ENCODE results near the gene ZNF22.

The ZNF22 gene

DNA sequence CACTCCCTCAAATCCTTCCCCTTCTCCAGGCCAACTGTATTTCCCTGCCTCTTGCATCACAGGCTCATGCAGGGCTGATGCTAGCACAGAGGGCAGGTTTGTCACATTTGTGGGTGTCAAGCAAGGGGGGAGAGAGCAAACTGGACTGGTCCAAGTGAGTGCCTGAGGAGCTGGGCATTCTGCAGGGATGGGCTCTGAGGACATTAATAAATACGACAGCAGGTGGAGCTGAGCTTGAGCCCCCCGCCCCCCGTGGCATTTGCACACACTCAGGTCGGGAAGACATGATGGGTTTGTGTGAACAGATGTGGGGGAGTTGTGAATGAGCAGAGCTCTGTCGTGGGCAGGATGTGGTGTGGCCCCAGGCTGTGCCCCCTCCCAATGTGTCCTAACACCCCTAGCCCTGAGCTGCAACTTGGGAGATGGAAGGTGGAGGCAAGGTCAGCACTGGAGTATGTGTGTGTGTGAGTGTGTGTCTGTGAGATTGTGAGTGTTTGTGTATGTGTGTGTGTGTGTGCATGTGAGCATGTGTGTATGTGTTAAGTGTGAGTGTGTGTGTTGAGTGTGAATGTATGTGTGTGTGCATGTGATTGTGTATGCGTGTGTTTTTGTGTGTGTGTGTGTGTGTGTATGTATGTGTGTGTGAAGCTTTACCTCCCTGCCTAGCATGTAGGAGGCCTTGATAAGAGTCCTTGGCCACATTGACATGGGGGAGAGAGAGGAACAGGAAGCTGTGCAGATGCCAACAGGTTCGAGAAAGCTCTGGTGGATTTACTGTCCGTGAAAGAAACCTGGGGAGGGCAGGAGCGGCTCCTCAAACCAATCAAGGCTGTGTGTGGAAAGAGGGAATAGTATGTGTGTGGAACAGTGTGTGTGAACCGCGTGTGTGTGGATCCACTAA, 32.0 kb upstream of the ZNF22 start:
- FAIRE-seq, result no peak
- no peak for TF ChIP-seq POLR2A (IDR thresholded peaks at IDR 0.05; ENCODE audit: low read depth, low read length)

DNA sequence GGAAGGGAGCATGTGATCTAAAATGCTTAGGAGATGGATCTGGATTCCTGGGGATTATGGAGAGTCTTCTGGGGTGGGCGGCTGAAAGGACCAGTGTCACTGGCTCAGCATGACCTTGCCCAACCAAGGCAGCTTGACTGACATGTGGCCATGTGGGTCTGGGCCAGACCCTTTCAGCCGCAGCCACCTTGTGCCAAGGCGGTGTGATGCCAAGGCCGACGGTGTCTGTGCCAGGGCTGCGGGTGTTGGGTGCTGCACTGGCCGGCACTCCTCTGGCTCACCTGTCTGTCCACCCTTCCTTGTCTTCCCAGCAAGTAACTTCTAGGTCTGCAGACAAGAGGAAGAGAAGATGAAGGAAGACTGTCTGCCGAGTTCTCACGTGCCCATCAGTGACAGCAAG, 30.9 kb upstream of the ZNF22 start:
- FAIRE-seq (no peak), DNase-seq (ENCODE audit: insufficient read length, low spot score) (no peak)
- no peak for TF ChIP-seq POLR2A (IDR thresholded peaks at IDR 0.05; ENCODE audit: low read depth, low read length)

More for the DNA sequence above, 32.0 kb upstream of the ZNF22 start:
- no peak for DNase-seq (ENCODE audit: insufficient read length, low spot score)

DNA sequence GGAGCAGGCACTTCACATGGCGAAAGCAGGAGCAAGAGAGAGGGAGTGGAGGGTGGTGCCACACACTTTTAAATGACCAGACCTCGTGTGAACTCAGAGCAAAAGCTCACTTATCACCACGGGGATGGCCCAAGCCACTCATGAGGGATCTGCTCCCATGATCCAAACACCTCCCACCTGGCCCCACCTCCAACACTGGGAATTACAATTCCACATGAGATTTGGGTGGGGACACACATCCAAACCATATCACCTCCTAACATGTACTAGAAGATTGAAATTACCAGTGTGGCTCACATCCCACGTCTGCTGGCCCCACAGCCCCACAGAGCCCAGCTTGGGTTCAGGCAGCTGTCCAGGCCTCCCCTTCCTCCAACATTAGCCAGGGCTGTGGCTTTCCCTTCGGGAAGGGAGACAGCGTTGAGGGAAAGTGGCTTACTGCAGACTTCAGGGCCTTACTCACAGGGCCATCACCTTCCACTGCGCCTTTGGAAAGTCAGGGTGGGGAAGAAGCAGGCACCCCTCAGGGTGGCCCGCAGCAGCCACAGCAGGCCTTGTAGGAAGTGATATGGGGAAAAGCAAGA, 29.8 kb upstream of the ZNF22 start:
- DNase-seq (ENCODE audit: insufficient read length, low spot score), result no peak
- FAIRE-seq, result no peak
- no peak for TF ChIP-seq POLR2A (IDR thresholded peaks at IDR 0.05; ENCODE audit: low read depth, low read length)

DNA sequence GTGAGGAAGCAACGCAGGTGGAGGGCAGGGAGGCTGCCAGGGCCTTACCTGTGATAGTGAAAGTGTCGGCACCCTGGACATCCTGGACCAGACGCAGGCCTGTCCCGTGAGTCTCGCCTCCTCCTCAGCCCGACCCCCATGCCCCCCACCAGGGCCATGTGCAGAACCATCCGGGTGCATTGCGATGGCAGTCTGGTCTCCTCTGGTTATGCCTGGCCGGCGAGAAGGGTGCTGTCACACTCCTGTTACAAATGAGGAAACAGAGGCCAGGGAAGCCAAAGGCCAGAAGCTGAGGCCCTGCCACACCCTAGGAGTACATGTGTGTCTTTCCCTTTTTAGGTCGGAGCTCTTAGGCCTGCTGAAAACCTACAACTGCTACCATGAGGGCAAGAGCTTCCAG, 29.3 kb upstream of the ZNF22 start:
- DNase-seq (ENCODE audit: insufficient read length, low spot score), result no peak
- TF ChIP-seq POLR2A (IDR thresholded peaks at IDR 0.05; ENCODE audit: low read depth, low read length), result no peak
- no peak for FAIRE-seq

DNA sequence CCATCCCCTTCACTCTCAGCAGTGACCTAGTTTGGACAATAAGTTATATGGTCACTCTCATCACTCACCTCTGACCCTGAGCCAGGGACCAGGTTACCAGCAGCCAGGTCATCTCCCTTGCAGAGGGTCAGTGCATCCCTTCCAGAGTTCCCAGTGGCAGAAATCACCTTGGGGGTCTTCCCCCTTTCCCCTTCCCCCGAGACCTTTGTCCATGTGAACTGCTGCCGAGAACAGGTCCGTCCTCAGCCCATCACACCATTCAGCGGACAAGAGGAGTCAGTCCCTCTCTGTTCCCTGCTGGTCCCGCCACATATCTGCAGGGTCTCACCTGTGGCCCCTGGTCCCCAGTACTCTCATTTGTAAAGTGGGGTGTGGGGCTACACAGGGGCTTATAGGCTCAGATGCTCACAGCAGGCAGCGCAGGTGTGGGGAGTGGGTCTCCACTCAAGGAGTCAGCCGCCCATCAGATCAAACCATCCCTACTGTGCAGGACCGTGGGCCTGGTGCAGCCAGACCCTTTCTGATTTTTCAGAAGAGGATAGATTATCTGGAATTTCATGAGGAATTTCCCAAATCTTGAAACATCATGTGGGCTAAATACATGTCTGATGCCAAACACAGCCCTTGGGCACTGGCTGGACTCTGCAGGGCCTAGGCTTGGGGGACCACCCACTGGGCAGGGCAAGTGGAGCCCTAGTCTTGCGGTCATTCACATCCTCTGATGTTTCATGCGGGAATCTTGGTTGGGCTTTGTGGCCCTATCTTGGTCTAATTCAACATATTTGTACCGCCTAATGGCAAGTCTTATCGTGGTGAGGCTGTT, 28.6 kb upstream of the ZNF22 start:
- DNase-seq (ENCODE audit: insufficient read length, low spot score), result no peak
- no peak for TF ChIP-seq POLR2A (IDR thresholded peaks at IDR 0.05; ENCODE audit: low read depth, low read length)
- FAIRE-seq, result no peak

DNA sequence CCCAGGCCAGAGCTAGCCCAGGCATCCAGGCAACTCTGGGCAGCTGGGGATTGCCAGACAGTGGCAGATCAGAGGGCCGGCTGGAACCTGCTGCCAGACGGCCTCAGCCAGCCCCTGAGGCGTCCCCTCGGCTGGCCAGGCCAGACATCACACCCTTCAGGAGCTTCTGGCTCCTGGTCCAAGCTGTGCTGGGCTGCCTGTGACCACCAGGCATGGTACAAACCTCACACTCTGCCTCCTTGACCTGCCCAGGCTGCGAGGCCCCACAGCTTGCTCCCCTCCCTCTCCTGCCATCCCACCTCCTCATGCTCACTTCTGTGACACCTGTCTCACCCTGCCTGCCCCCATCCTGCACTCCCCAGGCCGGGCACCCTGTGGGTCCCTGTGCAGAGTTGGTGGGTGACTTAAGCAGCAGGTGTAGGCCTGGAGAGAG, 27.8 kb upstream of the ZNF22 start:
- FAIRE-seq (no peak), DNase-seq (ENCODE audit: insufficient read length, low spot score) (no peak)
- TF ChIP-seq POLR2A (IDR thresholded peaks at IDR 0.05; ENCODE audit: low read depth, low read length), result no peak

DNA sequence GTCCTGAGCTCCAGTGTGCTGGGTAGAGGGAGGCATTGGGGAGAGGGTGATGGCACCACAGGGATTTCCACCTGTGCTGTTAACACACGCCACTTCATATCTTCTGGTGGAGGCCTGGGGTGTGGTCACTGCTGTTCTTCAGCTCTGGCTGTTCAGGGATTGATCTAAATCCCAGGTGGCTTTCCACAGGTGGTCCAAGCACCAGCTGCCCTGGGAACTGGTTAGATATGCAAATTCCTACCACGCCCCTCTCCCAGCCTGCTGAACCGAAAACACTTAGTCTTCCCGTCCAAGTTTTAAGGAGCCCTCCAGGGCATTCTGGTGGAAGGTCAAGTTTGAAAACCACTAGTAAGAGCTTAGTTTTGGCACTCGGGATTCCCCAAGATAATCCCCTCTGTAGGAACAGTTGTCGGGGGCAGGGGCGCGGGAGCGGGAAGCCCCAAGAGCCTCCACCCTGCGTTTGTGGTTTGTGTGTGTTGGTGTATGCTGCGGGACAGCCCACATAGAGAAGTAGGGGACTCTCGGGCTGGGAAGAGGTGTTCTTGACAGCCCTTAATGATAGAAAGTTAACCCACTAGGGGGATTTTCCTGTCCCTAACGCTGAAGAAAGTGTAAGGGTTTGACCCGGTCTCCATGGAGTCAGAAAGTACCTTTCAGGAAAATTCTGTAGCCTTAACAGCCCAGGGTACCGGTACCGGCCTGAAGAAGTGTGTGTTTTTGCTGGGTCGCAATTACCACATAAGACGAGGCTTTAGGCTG, 27.2 kb upstream of the ZNF22 start:
- DNase-seq (ENCODE audit: insufficient read length, low spot score), result no peak
- FAIRE-seq, result no peak

DNA sequence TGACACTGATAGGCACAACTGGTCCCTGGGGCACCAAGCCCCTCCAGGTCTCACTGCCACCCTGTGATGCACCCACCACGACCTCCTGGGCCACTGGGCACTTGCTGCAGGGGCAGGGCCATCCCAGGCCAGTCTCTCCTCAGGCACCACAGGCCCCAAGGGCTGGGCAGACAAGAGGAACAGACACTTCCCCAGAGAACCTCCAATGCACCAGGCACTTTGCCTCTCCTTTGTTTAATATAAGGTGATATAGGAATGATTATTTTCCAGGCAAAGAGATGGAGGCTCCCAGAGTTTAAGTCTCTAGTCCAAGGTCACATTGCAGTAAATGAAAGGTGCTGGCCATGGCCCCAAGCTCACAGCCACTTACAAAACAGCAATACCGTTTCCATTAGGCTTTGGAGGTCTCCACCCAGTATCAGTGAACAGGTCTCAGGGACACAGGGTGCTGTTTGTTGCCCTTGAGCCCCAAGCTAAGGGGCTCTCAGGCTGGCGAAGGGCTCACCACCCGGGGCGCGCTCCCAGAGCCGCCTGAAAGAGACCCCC, 26.6 kb upstream of the ZNF22 start:
- no peak for TF ChIP-seq POLR2A (IDR thresholded peaks at IDR 0.05; ENCODE audit: low read depth, low read length)
- FAIRE-seq (no peak), DNase-seq (ENCODE audit: insufficient read length, low spot score) (no peak)

More for the DNA sequence above, 27.2 kb upstream of the ZNF22 start:
- no peak for TF ChIP-seq POLR2A (IDR thresholded peaks at IDR 0.05; ENCODE audit: low read depth, low read length)

DNA sequence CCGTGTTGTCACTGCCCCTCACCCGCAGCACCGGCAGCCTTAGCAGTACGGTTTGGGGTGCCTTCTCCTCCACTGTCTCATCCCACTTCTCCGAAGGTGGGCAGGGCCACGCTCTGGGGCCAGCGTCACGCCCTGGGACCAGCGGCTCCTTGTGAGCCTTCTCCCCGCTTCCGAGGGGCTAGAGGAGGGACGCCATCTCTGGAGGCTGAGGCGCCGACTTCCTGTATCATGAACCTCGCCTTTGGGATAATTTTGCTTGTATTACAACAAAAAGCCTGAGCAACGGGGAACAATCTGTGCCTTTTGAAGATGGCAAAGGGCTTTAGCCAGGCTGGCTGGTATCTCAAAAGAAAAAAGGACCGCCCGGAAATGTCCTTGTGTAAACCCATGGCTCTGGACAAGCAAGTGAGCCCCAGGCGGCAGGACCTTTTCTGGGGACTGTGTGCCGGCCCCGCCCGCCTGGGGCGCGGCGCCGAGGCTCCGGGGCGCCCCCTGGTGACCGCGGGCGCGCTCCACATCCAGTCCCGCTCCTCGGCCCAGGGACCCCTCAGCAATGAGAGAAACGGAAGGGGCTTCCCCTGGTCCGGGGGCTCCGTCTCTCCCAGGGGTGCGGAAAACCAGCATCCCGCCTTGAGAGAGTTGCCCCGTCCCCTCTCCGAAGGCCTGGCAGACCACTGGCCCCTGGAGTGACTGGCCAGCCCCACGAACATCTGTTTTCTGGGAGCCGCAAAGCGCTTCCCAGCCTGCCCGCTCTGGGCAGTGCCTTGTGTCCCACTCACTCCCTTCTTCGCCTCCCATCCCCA, 25.9 kb upstream of the ZNF22 start:
- no peak for FAIRE-seq
- TF ChIP-seq POLR2A (IDR thresholded peaks at IDR 0.05; ENCODE audit: low read depth, low read length), result 0 out of 2 replicates have a peak, but pooled peaks have one; percentile 19
- peak; percentile 69 for DNase-seq (ENCODE audit: insufficient read length, low spot score)

DNA sequence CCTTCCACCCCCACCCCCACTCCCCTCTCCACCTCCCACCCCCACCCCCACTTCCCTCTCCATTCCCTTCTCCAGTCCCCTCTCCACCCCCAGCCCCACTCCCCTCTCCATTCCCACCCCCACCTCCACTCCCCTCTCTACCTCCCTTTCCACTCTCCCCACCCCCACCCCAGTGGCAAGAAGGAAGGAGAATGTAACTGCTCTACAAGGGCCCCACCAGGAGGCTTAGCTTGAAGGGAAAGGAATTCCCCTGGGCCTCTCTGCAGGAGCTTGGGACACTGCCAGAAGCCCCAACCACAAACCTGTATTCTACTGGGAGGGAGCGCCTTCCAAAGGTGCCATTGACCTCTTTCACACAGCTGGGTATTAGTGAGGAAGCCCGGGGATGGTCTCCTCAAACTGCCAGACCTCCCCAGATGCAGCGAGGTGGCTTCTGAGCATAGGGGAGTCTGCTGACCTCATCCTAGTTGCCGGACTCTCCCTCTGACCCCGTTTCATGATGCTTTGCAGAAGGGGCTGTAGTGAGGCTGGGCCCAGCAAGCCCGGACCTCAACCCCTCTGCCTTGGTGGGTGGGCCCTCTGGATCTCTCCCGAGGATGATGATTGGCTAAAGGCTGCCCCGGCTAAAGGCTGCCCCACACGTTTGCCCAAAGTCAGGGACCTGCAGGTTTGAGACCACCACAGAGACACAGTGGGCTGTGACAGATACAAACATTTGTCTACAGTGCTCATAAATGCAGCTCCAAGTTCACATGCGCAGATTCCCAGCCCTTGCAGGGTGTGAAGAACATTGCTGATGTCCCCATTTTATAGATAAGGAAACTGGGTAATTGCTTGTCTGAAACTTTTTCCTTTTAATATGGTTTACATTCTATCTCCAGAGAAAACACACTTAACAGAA, 25.0 kb upstream of the ZNF22 start:
- FAIRE-seq (no peak), DNase-seq (ENCODE audit: insufficient read length, low spot score) (peak; percentile 52)
- TF ChIP-seq POLR2A (IDR thresholded peaks at IDR 0.05; ENCODE audit: low read depth, low read length), result peak; percentile 42; the same call in 1 of the 2 replicates

DNA sequence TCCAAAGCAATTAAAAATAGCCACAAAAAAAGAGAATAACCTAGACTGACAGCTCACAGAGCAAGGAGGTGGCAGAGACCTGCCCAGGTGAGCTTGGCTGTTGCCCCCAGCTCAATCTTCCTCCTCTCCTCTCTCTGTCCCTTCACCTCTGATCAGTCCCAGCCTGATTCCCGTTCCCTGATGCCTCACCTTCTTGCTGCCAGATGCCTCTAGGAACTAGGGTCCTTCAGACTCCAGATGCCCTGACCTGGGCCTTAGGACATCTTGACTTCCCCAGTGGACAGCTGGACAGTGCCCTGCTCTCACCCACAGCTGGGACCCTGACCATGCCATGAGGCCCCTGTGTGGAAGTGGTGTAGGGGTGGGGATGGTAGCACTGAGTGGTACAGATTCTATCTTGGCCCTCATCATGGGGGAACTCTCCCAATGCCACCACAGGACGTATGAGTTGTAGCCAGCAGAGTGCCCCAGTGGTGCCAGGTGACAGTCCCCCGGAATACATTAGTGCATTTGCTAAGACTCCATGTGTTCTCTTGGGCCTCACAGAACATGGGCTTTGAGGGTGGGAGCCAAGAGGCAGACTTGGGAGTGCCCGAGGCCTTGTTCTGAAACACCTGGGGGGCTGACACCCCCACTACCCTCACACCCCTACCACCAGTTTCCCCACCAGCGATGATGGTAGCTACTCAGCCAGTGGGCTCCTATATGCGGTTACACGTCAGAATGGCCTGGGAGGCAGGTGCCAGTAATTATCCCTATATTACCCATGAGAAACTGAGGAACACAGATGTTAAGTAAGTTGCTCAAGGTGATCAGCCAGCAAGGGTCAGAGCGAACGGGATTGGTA, 24.1 kb upstream of the ZNF22 start:
- no peak for FAIRE-seq
- no peak for DNase-seq (ENCODE audit: insufficient read length, low spot score)
- no peak for TF ChIP-seq POLR2A (IDR thresholded peaks at IDR 0.05; ENCODE audit: low read depth, low read length)

All from H54 (cell line).